SK-N-SH (cell line): ENCODE results near the gene HRK. TPM values are rescaled to one million over a fixed set of nuclear protein-coding genes. Genes with fewer than 3 reads are reported as not detected.
A peak's percentile ranks its signal among the peaks of the same experiment; 100 is the strongest.

Experiments used
- CTCF ChIA-PET: fragments of 300-600, 350-600 bp; formaldehyde crosslinking; extraction: SDS; loops from one replicate; lab custom pipeline; 2021; lab: Yijun Ruan, JAX
- POLR2A ChIA-PET: fragments of 350-600 bp; sonication (Branson Sonifier 250); formaldehyde crosslinking; extraction: SDS; loops from one replicate; lab custom pipeline; 2020; ENCODE audit warnings: antibody characterized with exemption, inconsistent platforms; lab: Yijun Ruan, JAX
- DNase-seq: peaks from one replicate; pipeline ENCODE4 v3.0.0; 2012
- H2AFZ ChIP-seq: fragments of 200-600 bp; sonication (generic); 2 replicates; pipeline ENCODE4 v1.8.1; 2016; ENCODE audit warnings: antibody characterized with exemption, mild to moderate bottlenecking, low read depth
- H3F3A ChIP-seq: fragments of 200-600 bp; sonication (generic); replicated peaks from 2 replicates; pipeline ENCODE3; 2016; ENCODE audit warnings: antibody characterized with exemption, mild to moderate bottlenecking; ENCODE audit not compliant: insufficient read depth
- H3K27ac ChIP-seq, 2 experiments: fragments of 200-500 bp in 1 of 2; fragments of 200-600 bp in 1 of 2; sonication (Bioruptor generic) in 1 of 2; sonication (generic), shearing (Covaris generic) in 1 of 2; 2 replicates each; pipeline versions ENCODE4 v1.5.1 to v1.6.1; 2014 to 2016; ENCODE audit warnings: low read depth in 2 of 2, inconsistent platforms in 1 of 2, low read length in 1 of 2, mild to moderate bottlenecking in 1 of 2, mixed read lengths in 1 of 2
- H3K27me3 ChIP-seq: fragments of 200-600 bp; sonication (generic), shearing (Covaris generic); 2 replicates; pipeline ENCODE4 v1.6.1; 2016; ENCODE audit warnings: mixed run types; ENCODE audit not compliant: insufficient read depth
- H3K36me3 ChIP-seq, 2 experiments: fragments of 200-500 bp in 1 of 2; fragments of 200-600 bp in 1 of 2; sonication (Bioruptor generic) in 1 of 2; sonication (generic) in 1 of 2; replicated peaks in 1 of 2; 2 replicates each; pipeline versions ENCODE3 to v1.5.1; 2014 to 2016; ENCODE audit warnings: low read length in 1 of 2, mild to moderate bottlenecking in 1 of 2; ENCODE audit not compliant: insufficient read depth in 2 of 2, control insufficient read depth in 1 of 2
- H3K4me1 ChIP-seq, 2 experiments: fragments of 200-500 bp in 1 of 2; fragments of 200-600 bp in 1 of 2; sonication (Bioruptor generic) in 1 of 2; sonication (generic), shearing (Covaris generic) in 1 of 2; 2 replicates each; pipeline versions ENCODE4 v1.5.1 to v1.6.1; 2014 to 2016; ENCODE audit warnings: low read depth in 1 of 2, low read length in 1 of 2, mixed run types in 1 of 2; ENCODE audit not compliant: insufficient read depth in 2 of 2, control insufficient read depth in 1 of 2
- H3K4me2 ChIP-seq: fragments of 200-600 bp; sonication (generic), shearing (Covaris generic); 2 replicates; pipeline ENCODE4 v1.6.1; 2017; ENCODE audit warnings: mixed run types
- H3K4me3 ChIP-seq, 2 experiments: fragments of 200-500 bp in 1 of 2; fragments of 200-600 bp in 1 of 2; sonication (Bioruptor generic) in 1 of 2; sonication (generic), shearing (Covaris generic) in 1 of 2; 2 replicates each; pipeline versions ENCODE4 v1.5.1 to v1.8.1; 2014 to 2016; ENCODE audit warnings: low read depth in 2 of 2, inconsistent platforms in 1 of 2, low read length in 1 of 2, mild to moderate bottlenecking in 1 of 2, mixed read lengths in 1 of 2, moderate library complexity in 1 of 2
- H3K79me2 ChIP-seq: fragments of 200-600 bp; sonication (generic); 2 replicates; pipeline ENCODE4 v1.8.1; 2017; ENCODE audit warnings: mild to moderate bottlenecking; ENCODE audit not compliant: insufficient read depth
- H3K9ac ChIP-seq: fragments of 200-600 bp; sonication (generic); 2 replicates; pipeline ENCODE4 v1.6.1; 2017; ENCODE audit warnings: mixed run types
- H3K9me2 ChIP-seq: fragments of 200-600 bp; sonication (generic); 2 replicates; pipeline ENCODE4 v1.6.1; 2017; ENCODE audit warnings: mixed run types
- H3K9me3 ChIP-seq: fragments of 200-600 bp; sonication (generic); 2 replicates; pipeline ENCODE4 v1.6.1; 2017; ENCODE audit warnings: mixed run types, mild to moderate bottlenecking, moderate library complexity
- H4K20me1 ChIP-seq: fragments of 200-600 bp; sonication (generic); 2 replicates; pipeline ENCODE4 v1.6.1; 2017; ENCODE audit warnings: mild to moderate bottlenecking, mixed run types; ENCODE audit not compliant: insufficient read depth
- CHD2 ChIP-seq: fragments of 150-350 bp; IDR thresholded peaks from 2 replicates; pipeline ENCODE4 v1.6.1; 2018; ENCODE audit warnings: low read length; ENCODE audit not compliant: partially characterized antibody
- CTCF ChIP-seq: fragments of 200-600 bp; sonication (generic); IDR thresholded peaks from 2 replicates; pipeline ENCODE4 v1.6.1; 2017; ENCODE audit warnings: antibody characterized with exemption, mild to moderate bottlenecking, moderate library complexity
- EZH2phosphoT487 ChIP-seq: fragments of 200-600 bp; sonication (generic); IDR thresholded peaks from 2 replicates; pipeline ENCODE4 v1.6.1; 2017; ENCODE audit warnings: low read depth, mixed run types, mild to moderate bottlenecking, antibody characterized with exemption, moderate library complexity, borderline replicate concordance
- FOSL2 ChIP-seq: IDR thresholded peaks from 2 replicates; pipeline ENCODE4 v1.4.0; 2012; ENCODE audit warnings: low read depth, mild to moderate bottlenecking, moderate library complexity, borderline replicate concordance
- FOXJ3 ChIP-seq: sonication (generic); formaldehyde crosslinking; IDR thresholded peaks from 2 replicates; pipeline ENCODE4 v1.5.1; 2020; ENCODE audit warnings: mild to moderate bottlenecking, missing genetic modification reagents
- FOXM1 ChIP-seq: IDR thresholded peaks from 2 replicates; pipeline ENCODE4 v1.4.0; 2012; ENCODE audit warnings: low read depth, mild to moderate bottlenecking
- GABPA ChIP-seq: IDR thresholded peaks from 2 replicates; pipeline ENCODE4 v1.4.0; 2012; ENCODE audit warnings: low read depth, mild to moderate bottlenecking
- GATA2 ChIP-seq: sonication (generic); formaldehyde crosslinking; IDR thresholded peaks from 2 replicates; pipeline ENCODE4 v1.5.0; 2020; ENCODE audit warnings: mild to moderate bottlenecking, missing genetic modification reagents
- IRF3 ChIP-seq: fragments of 150-350 bp; IDR thresholded peaks from 2 replicates; pipeline ENCODE4 v1.6.1; 2016; ENCODE audit warnings: mild to moderate bottlenecking, low read depth, low read length
- MAX ChIP-seq: IDR thresholded peaks from 2 replicates; pipeline ENCODE4 v1.4.0; 2012; ENCODE audit warnings: low read depth
- MXI1 ChIP-seq: IDR thresholded peaks from 2 replicates; pipeline ENCODE4 v1.6.1; 2012; ENCODE audit warnings: mild to moderate bottlenecking, low read depth, low read length, improper control_type of control experiment
- PBX3 ChIP-seq: IDR thresholded peaks from 2 replicates; pipeline ENCODE4; 2012
- POLR2AphosphoS5 ChIP-seq: IDR thresholded peaks from 2 replicates; pipeline ENCODE4 v1.6.1; 2012; ENCODE audit warnings: low read depth, low read length
- RAD21 ChIP-seq: IDR thresholded peaks from 2 replicates; pipeline ENCODE4 v1.6.1; 2012; ENCODE audit warnings: mild to moderate bottlenecking, low read length
- RCOR1 ChIP-seq: fragments of 150-350 bp; IDR thresholded peaks from 2 replicates; pipeline ENCODE4 v1.6.1; 2017; ENCODE audit warnings: antibody characterized with exemption, low read length
- REST ChIP-seq: IDR thresholded peaks from 2 replicates; pipeline ENCODE4 v1.6.1; 2012; ENCODE audit warnings: mild to moderate bottlenecking, low read depth, low read length, moderate library complexity
- RFX5 ChIP-seq: IDR thresholded peaks from 2 replicates; pipeline ENCODE4 v1.6.1; 2012; ENCODE audit warnings: mild to moderate bottlenecking, improper control_type of control experiment, low read length
- RXRA ChIP-seq: IDR thresholded peaks from 2 replicates; pipeline ENCODE4 v1.4.0; 2012; ENCODE audit warnings: low read depth, mild to moderate bottlenecking, borderline replicate concordance
- SIN3A ChIP-seq: IDR thresholded peaks from 2 replicates; pipeline ENCODE4 v1.6.1; 2012; ENCODE audit warnings: low read depth, mild to moderate bottlenecking, low read length, moderate library complexity, borderline replicate concordance
- SMC3 ChIP-seq: IDR thresholded peaks from 2 replicates; pipeline ENCODE4 v1.6.1; 2012; ENCODE audit warnings: low read depth, low read length, improper control_type of control experiment
- TAF1 ChIP-seq: IDR thresholded peaks from 2 replicates; pipeline ENCODE4 v1.6.1; 2012; ENCODE audit warnings: low read depth, mild to moderate bottlenecking, low read length, moderate library complexity, borderline replicate concordance
- TEAD4 ChIP-seq: IDR thresholded peaks from 2 replicates; pipeline ENCODE4 v1.4.0; 2012; ENCODE audit warnings: mild to moderate bottlenecking, borderline replicate concordance; ENCODE audit not compliant: insufficient read depth
- USF2 ChIP-seq: fragments of 150-350 bp; IDR thresholded peaks from 2 replicates; pipeline ENCODE4 v1.6.1; 2017; ENCODE audit warnings: antibody characterized with exemption, low read length, low read depth, borderline replicate concordance
- WGBS: methylation state at CpG from one replicate; pipeline ENCODE4 v1.1.6; 2017; ENCODE audit warnings: low lambda C conversion rate; 5-methylcytosine and 5-hydroxymethylcytosine counted together
- polyA plus RNA-seq, 3 experiments: library from polyadenylated mRNA; depleted of rRNA; stranded (reverse); fragments of >200 nt; gene quantifications; 2 replicates each; pipeline ENCODE4 v1.2.3, GENCODE V29; 2012

HRK gene
- polyA plus RNA-seq, 1 of the 3 experiments (the other 2 are of a cell fraction): 0.02 TPM

GRCh38 chr12:116910645-116911451 is 29.6 kb upstream of the HRK start, which contains the start of gene FBXW8:
Gene FBXW8, plus strand, starts transcription at chr12:116910950. Its CDS starts 88 bp downstream, at chr12:116911038.
- peaks cover 61% of the 10 kb centered on the region for H3K79me2 ChIP-seq
- peak within 1 kb of the TSS; percentile 72 to 74 for H3K27ac ChIP-seq
- peaks cover 0 to under 1% of the 10 kb centered on the region in 2 experiments; a peak in 1 of 4 replicates for H3K4me1 ChIP-seq
- 0% methylated on average over 15 of the region's 82 CpGs for WGBS
- ChIA-PET CTCF (no interaction called here), POLR2A (interaction anchor here (0.7 kb wide), 1 partner anchor 30 kb away, joined by 3 read pairs; the partner anchor contains the start of gene HRK)
- no peaks in the 10 kb centered on the region for H3K27me3 ChIP-seq
- H4K20me1 ChIP-seq: peaks cover 21% of the 10 kb centered on the region
- peak within 1 kb of the TSS; percentile 100 for H2AFZ ChIP-seq
- H3K4me3 ChIP-seq: peak within 1 kb of the TSS; percentile 75 to 94
- H3K36me3 ChIP-seq: peaks cover 3 to 10% of the 10 kb centered on the region in 2 experiments
- no peaks in the 10 kb centered on the region for H3K9me3 ChIP-seq
- peak; percentile 96 for DNase-seq
- no peaks in the 10 kb centered on the region for H3K9me2 ChIP-seq
- H3K4me2 ChIP-seq: peak within 1 kb of the TSS; percentile 90
- H3K9ac ChIP-seq: peak within 1 kb of the TSS; percentile 93
- peaks cover 6% of the 10 kb centered on the region for H3F3A ChIP-seq
- TF ChIP-seq REST (no peak), FOXM1 (no peak), SIN3A (peak; percentile 99), FOXJ3 (CRISPR knock-in tag) (no peak), MXI1 (peak; percentile 100), TAF1 (peak; percentile 87), GATA2 (CRISPR knock-in tag) (no peak), CTCF (no peak), RCOR1 (peak; percentile 16; the same call in 1 of the 2 replicates), USF2 (no peak; the same call in 1 of the 2 replicates), MAX (peak; percentile 98), FOSL2 (no peak), RAD21 (0 out of 2 replicates have a peak, but pooled peaks have one; percentile 2), EZH2phosphoT487 (no peak), SMC3 (no peak), POLR2AphosphoS5 (peak; percentile 74), CHD2 (peak; percentile 58), GABPA (peak; percentile 88), PBX3 (0 out of 2 replicates have a peak, but pooled peaks have one; percentile 17), IRF3 (no peak), RFX5 (no peak), RXRA (no peak), TEAD4 (no peak)
